GM19025 (cell line): ENCODE measurements around the gene ATG10.
"Not testable (repeated sequence)": the region's sequence is repeated elsewhere in the genome, so short reads cannot be mapped to it uniquely, and the experiment has no call there.

Experiments used
- ATAC-seq: cut with Tn5 transposase; IDR thresholded peaks from one replicate; pipeline ENCODE4 v1.9.1; 2021; ENCODE audit warnings: mild to moderate bottlenecking, low read depth, moderate library complexity; ENCODE audit not compliant: unreplicated experiment

Gene ATG10

DNA sequence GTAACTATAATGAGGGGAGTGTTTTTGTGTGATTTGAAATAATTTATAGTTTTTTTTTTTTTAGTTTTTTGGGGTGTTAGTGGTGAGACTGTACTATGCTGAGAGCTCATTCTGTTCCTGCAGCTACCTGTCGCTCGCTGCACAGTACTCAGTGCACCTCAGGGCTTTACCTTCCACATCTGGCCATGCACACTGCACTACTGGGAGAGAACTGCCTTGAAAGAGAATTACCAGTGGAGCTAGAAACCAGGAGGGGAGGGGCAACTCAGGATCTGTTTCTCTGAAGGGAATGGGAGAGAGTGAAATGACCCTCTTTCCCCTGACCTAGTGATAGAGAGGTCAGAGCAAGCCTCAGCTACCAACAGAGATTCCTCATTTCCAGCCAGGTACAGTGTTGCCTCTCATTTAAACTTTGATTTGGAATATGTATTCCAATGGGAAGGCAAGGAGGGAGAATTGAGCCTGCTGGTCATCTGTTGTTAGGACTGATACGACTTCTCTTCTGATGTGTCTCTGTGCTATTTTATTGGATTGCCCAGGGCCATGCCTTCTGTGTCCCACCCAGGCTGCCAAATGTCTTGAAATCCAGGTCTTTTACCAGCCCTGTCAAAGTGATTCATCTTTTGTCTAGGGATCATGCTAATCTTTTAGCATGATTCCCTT, 8.9 kb downstream of the ATG10 start:
- ATAC-seq: no peak

DNA sequence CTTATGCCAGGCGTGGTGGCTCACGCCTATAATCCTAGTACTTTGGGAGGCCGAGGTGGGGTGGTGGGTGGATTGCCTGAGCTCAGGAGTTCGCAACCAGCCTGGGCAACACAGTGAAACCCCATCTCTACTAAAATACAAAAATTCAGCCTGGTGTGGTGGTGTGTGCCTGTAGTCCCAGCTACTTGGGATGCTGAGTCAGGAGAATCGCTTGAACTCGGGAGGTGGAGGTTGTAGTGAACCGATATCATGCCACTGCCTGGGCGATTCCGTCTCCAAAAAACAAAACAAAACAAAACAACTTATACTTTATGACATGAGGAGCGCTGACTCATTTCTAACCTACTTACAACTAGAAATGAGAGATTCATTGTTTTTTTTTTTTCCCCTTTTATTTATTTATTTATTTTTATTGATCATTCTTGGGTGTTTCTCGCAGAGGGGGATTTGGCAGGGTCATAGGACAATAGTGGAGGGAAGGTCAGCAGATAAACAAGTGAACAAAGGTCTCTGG, 10.4 kb downstream of the ATG10 start:
- ATAC-seq: not testable (repeated sequence)

DNA sequence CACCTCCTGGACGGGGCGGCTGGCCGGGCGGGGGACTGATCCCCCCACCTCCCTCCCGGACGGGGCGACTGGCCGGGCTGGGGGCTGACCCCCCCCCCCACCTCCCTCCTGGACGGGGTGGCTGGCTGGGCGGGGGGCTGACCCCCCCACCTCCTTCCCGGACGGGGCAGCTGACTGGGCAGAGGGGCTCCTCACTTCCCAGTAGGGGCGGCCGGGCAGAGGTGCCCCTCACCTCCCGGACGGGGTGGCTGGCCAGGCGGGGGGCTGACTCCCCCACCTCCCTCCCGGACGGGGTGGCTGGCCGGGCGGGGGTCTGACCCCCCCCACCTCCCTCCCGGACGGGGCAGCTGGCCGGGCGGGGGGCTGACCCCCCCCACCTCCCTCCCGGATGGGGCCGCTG, 11.3 kb downstream of the ATG10 start:
- not testable (repeated sequence) for ATAC-seq

DNA sequence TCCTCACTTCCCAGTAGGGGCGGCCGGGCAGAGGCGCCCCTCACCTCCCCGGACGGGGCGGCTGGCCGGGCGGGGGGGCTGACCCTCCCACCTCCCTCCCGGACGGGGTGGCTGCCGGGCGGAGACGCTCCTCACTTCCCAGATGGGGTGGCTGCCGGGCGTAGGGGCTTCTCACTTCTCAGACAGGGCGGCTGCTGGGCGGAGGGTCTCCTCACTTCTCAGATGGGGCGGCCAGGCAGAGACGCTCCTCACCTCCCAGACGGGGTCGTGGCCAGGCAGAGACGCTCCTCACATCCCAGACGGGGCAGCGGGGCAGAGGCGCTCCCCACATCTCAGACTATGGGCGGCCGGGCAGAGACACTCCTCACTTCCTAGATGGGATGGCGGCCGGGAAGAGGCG, 11.7 kb downstream of the ATG10 start:
- ATAC-seq: not testable (repeated sequence)

GRCh38 chr5:81986126-81986525, 14.3 kb downstream of the ATG10 start:
- ATAC-seq: no peak

DNA sequence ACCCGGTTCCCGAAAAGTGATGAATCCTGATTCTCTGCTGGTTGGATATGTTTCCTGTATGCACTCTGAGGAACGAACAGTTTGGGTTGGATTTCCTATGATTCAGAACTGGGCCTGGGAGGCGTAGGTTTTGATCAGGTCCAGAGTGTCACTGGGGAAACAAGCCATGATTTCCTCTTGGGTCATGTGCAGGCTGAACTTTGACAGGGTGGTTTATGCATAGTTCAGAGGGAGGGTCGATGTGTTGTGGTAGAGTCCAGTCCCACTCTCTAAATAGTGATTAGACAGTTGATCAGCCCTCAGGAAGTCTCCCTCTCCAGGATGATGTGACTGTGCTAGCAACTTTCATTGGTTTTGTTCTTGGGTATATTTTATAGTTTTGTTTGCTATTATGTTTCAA, 17.4 kb downstream of the ATG10 start:
- no peak for ATAC-seq

DNA sequence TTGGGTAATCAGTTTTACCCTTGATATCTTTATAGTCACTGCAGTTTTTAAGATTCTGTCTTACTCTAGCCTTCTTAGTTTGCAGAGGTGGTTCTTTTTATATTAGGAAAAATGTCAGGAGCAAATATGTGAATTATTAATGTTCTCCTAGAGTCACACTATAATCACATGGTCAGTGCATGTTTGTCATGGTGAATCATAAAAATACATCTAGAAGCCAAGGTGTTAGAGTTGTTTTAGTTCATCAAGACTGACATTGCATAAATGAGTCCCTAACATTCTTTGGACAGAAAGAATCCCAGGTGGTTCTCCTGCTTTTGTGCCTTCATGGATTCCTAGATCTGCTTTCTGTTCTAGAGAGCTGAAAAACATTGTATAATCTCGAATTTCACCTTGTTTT, 22.9 kb downstream of the ATG10 start:
- no peak for ATAC-seq

- no peak for ATAC-seq
These were observed 23.6 kb downstream of the ATG10 start for GRCh38 chr5:81995407-81995806.

- no peak for ATAC-seq
These were observed 32.7 kb downstream of the ATG10 start for GRCh38 chr5:82004511-82004910.

GRCh38 chr5:82009869-82010268, 38.0 kb downstream of the ATG10 start:
- ATAC-seq: not testable (repeated sequence)

GRCh38 chr5:82010696-82011095, 38.9 kb downstream of the ATG10 start:
- no peak for ATAC-seq

GRCh38 chr5:82011761-82012160, 39.9 kb downstream of the ATG10 start:
- no peak for ATAC-seq

DNA sequence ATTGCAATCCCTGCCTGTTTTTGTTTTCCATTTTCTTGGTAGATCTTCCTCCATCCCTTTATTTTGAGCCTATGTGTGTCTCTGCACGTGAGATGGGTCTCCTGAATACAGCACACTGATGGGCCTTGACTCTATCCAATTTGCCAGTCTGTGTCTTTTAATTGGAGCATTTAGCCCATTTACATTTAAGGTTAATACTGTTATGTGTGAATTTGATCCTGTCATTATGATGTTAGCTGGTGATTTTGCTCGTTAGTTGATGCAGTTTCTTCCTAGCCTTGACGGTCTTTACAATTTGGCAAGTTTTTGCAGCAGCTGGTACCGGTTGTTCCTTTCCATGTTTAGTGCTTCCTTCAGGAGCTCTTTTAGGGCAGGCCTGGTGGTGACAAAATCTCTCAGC, 42.8 kb downstream of the ATG10 start:
- not testable (repeated sequence) for ATAC-seq

- ATAC-seq: no peak
These were observed 46.6 kb downstream of the ATG10 start for GRCh38 chr5:82018462-82018861.

- ATAC-seq: no peak
These were observed 47.7 kb downstream of the ATG10 start for GRCh38 chr5:82019342-82020138.

GRCh38 chr5:82022499-82022898, 50.7 kb downstream of the ATG10 start:
- ATAC-seq: no peak

DNA sequence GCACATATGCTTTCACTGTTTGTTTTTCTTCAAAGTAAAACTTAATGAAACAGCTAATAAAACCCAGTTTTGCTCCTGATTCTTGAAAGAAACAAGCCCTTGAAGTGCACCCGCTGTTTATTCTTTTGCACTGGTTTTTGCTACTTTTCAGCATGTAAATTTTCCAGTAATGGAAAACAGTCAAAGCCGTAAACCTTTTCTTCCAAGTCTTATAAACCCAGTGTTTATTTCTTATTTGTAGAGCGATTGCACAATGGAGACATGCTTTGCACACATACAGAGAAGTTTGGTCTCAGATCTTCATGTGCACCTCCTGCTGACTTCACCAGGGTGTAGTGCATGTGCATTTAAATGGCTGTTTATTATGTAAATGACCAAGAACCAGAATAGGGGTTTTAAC, 51.8 kb downstream of the ATG10 start:
- no peak for ATAC-seq

DNA sequence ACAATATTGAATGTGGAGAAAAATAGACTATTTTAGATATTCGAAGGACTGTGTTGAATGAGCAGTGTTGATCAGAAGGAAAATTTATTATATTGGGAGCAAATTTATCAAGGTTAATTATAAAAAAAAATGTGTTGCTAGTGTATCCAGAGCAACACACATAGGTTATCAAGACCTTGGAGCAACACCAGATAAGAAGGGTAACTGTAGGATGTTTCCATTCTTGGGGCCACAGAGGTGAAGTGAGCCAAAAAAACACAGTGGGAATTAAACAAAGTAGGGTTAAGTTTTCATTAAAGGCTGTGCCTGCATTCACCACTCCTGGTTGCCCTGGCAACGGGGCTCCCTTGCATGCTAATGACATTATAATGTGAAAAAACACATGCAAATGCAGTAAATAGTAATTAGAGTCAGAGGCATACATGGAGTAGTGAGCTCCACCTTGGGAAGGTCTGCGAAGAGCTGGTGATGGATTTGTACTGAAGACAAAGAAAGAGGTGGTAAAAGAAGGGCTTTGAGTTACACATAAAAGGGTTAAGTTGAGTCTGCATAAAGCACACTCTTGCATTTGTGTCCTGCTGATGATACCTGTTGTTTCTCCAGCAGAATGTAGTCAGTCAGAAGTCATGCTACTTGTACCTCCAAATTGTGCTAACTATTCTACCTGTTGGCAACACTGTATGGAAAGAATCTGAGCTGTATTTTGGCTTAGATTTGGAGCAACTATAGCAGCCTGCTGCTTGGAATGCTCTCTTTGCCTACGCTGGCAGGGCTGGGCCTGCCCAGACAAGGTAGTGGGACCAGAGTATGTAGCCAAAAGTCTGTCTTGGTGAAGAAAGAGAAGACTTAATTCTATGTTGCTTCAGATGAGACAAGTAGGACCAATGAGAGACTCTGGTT, 59.6 kb downstream of the ATG10 start:
- ATAC-seq: no peak

DNA sequence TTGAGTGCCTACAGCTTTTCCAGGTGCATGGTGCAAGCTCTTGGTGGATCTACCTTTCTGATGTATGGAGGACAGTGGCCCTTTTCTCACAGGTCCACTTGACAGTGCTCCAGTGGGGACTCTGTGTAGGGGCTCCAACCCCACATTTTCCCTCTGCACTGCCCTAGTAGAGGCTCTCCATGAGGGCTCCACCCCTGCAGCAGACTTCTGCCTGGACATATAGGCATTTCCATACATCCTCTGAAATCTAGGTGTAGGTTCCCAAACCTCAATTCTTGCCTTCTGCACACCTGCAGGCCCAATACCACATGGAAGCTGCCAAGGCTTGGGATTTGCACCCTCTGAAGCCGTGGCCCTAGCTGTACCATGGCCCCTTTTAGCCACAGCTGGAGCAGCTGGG, 71.1 kb downstream of the ATG10 start:
- not testable (repeated sequence) for ATAC-seq

- ATAC-seq: no peak
These were observed 72.2 kb downstream of the ATG10 start for GRCh38 chr5:82044010-82044409.
